SK-N-SH treated with all-trans-retinoic acid at 6 μM for 48 hours (cell line): Measurements from ENCODE around the gene SH2D3A.

ENCODE experiments used
- CSDC2 ChIP-seq: fragments of 250-450 bp; sonication (Bioruptor Pico); IDR thresholded peaks from 2 replicates; pipeline ENCODE4 v1.5.0; 2020; ENCODE audit warnings: mild to moderate bottlenecking, moderate library complexity
- ESRRG ChIP-seq: fragments of 250-450 bp; sonication (Bioruptor Pico); IDR thresholded peaks from 2 replicates; pipeline ENCODE4 v1.6.1; 2021; ENCODE audit warnings: mild to moderate bottlenecking
- GLIS3 ChIP-seq: fragments of 250-450 bp; sonication (Bioruptor Pico); IDR thresholded peaks from 2 replicates; pipeline ENCODE4 v1.5.0; 2020; ENCODE audit warnings: mild to moderate bottlenecking, moderate library complexity
- ZC3H10 ChIP-seq: fragments of 250-450 bp; sonication (Bioruptor Pico); IDR thresholded peaks from 2 replicates; pipeline ENCODE4 v1.5.1; 2021; ENCODE audit warnings: mild to moderate bottlenecking, moderate library complexity
- ZNF565 ChIP-seq: fragments of 450-650 bp; formaldehyde crosslinking; conservative IDR thresholded peaks from 2 replicates; pipeline ENCODE4 v1.5.0; 2020; ENCODE audit warnings: low read depth, mild to moderate bottlenecking, moderate library complexity
- ZNF70 ChIP-seq: fragments of 450-650 bp; formaldehyde crosslinking; IDR thresholded peaks from 2 replicates; pipeline ENCODE4 v1.5.0; 2020; ENCODE audit warnings: mild to moderate bottlenecking, moderate library complexity
- TF ChIP-seq, protein P1 (sequence below): fragments of 250-450 bp; sonication (Bioruptor Pico); IDR thresholded peaks from 2 replicates; pipeline ENCODE4 v1.5.1; 2020; ENCODE audit warnings: low read depth, mild to moderate bottlenecking, moderate library complexity
- TF ChIP-seq, protein P2 (sequence below): fragments of 250-450 bp; sonication (Bioruptor Pico); IDR thresholded peaks from 2 replicates; pipeline ENCODE4 v1.5.1; 2021; ENCODE audit warnings: mild to moderate bottlenecking, moderate library complexity

DNA sequence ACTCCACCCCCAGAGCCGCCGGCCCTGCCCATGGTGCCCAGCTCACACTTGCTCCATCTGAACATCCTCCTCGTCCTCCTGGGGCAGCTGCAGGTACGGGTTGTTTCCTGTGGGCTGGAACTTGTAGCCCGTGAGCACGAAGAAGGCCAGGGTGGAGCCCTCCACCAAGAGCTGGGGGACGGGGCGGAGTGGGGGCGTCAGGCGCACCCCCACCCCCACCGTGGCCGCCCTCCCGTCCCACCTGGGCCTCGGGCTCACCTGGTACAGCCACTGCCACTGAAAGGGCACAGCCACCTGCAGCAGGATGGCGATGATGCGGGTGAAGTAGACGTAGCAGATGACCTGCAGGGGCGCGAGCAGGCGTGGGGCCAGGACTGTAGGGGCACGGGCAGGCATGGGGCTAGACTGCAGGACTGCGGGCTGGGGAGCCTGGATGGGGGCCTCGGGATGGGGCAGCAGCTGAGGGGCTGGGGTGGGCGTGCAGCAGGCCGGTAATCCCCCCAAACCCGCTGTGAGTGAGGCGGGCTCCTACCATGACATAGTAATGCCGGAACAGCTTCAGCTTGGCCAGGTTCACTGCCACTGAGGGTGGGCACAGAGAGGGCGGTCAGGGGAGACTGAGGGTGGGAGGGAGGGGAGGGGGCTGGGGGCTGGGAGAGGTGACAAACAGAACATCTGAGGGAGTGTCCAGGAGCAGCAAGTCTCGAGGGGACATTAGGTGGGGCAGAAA, 36.1 kb downstream of the SH2D3A start:
- TF ChIP-seq ZC3H10 (CRISPR knock-in tag) (no peak), GLIS3 (CRISPR knock-in tag) (no peak), CSDC2 (no peak), ESRRG (CRISPR knock-in tag) (no peak), ZNF70 (no peak), ZNF565 (CRISPR knock-in tag) (no peak)
- TF ChIP-seq, protein P1, sequence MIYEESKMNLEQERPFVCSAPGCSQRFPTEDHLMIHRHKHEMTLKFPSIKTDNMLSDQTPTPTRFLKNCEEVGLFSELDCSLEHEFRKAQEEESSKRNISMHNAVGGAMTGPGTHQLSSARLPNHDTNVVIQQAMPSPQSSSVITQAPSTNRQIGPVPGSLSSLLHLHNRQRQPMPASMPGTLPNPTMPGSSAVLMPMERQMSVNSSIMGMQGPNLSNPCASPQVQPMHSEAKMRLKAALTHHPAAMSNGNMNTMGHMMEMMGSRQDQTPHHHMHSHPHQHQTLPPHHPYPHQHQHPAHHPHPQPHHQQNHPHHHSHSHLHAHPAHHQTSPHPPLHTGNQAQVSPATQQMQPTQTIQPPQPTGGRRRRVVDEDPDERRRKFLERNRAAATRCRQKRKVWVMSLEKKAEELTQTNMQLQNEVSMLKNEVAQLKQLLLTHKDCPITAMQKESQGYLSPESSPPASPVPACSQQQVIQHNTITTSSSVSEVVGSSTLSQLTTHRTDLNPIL (CRISPR knock-in tag), result no peak
- TF ChIP-seq, protein P2, sequence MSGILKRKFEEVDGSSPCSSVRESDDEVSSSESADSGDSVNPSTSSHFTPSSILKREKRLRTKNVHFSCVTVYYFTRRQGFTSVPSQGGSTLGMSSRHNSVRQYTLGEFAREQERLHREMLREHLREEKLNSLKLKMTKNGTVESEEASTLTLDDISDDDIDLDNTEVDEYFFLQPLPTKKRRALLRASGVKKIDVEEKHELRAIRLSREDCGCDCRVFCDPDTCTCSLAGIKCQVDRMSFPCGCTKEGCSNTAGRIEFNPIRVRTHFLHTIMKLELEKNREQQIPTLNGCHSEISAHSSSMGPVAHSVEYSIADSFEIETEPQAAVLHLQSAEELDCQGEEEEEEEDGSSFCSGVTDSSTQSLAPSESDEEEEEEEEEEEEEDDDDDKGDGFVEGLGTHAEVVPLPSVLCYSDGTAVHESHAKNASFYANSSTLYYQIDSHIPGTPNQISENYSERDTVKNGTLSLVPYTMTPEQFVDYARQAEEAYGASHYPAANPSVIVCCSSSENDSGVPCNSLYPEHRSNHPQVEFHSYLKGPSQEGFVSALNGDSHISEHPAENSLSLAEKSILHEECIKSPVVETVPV (CRISPR knock-in tag), result no peak
